Stimulated activated CD4-positive, alpha-beta T cell treated with anti-CD3 and anti-CD28 coated beads, TNF-alpha, amount 100 ng/mL, for 48 hours (primary cell): Measurements from ENCODE around the gene C1QL4.
"Not testable (repeated sequence)": the region's sequence is repeated elsewhere in the genome, so short reads cannot be mapped to it uniquely, and the experiment has no call there.

ENCODE experiments used
- DNase-seq, 3 donors: peaks; one replicate each; pipeline ENCODE4 v3.0.0-alpha.2; 2020; ENCODE audit warnings: low read depth in 3 of 3

Gene C1QL4

GRCh38 chr12:49333778-49334177 is 3.2 kb downstream of the C1QL4 start:
- DNase-seq = not testable (repeated sequence)

DNA sequence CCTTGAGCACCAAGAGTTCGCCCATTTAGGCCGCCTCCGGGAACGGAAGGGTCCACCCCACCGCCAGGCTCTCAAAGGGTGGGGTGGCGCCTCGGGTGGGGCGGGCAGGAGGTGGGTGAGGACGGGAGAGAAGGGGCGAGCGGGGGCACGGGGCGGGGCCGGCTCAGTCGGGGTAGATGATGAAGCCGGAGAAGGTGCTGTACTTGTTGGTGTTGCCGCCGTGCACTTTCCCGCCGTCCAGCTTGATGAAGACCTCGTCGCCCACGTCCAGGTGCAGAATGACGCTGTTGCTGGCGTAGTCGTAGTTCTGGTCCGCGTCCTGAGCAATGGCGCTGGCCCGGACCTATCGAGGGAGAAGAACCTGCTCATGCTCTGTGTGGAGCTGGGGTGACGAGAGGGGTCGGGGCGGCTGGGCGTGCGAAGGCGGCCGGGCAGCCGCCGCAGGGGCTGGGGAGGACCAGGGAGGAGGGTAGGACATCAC is 4.1 kb downstream of the C1QL4 start:
- no peak for DNase-seq

- no peak for DNase-seq
Measured at GRCh38 chr12:49332441-49332861, 4.5 kb downstream of the C1QL4 start.

GRCh38 chr12:49331380-49332222 is 5.4 kb downstream of the C1QL4 start:
- DNase-seq = no peak

DNA sequence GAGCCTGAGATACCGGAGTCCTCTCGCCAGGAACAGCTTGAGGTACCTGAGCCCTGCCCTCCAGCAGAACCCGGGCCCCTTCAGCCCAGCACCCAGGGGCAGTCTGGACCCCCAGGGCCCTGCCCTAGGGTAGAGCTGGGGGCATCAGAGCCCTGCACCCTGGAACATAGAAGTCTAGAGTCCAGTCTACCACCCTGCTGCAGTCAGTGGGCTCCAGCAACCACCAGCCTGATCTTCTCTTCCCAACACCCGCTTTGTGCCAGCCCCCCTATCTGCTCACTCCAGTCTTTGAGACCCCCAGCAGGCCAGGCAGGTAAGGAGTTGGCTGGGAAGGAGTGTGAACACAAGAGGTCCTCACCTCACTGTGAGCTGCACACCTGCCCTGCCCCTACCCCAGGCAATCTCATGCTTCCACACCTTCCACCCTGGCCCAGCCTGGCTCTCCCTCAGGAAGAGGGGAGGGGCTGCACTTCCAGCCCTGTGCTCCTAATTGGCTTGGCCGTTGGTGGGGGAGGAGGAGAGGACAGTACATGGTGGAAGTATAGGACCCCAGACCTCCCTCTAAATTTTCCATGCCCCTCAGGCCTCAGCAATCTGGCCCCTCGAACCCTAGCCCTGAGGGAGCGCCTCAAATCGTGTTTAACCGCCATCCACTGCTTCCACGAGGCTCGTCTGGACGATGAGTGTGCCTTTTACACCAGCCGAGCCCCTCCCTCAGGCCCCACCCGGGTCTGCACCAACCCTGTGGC is 6.2 kb downstream of the C1QL4 start:
- no peak for DNase-seq

DNA sequence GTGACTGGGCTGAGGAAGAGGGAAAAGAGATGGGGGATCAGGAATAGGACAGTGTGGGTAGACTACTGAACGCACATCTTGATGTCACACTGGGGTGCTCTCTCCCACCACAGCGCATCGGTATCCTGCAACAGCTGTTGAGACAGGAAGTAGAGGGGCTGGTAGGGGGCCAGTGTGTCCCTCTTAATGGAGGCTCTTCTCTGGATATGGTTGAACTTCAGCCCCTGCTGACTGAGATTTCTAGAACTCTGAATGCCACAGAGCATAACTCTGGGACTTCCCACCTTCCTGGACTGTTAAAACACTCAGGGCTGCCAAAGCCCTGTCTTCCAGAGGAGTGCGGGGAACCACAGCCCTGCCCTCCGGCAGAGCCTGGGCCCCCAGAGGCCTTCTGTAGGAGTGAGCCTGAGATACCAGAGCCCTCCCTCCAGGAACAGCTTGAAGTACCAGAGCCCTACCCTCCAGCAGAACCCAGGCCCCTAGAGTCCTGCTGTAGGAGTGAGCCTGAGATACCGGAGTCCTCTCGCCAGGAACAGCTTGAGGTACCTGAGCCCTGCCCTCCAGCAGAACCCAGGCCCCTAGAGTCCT is 6.9 kb downstream of the C1QL4 start:
- DNase-seq = no peak

DNA sequence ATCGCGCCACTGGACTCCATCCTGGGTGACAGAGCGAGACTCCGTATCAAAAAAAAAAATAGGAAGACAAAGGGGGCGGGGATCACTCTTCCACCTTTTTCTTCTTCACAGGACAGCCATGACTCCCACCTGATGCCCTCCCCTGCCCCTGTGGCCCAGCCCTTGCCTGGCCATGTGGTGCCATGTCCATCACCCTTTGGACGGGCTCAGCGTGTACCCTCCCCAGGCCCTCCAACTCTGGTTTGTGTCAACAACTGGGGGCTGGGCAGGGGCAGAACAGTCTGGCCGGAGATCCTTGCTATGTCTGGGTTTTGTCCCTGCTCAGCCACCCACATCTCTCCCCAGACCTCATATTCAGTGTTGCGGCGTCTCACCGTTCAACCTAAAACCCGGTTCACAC is 8.2 kb downstream of the C1QL4 start:
- no peak for DNase-seq

- DNase-seq = no peak
Measured at GRCh38 chr12:49327887-49328286, 9.1 kb downstream of the C1QL4 start.

DNA sequence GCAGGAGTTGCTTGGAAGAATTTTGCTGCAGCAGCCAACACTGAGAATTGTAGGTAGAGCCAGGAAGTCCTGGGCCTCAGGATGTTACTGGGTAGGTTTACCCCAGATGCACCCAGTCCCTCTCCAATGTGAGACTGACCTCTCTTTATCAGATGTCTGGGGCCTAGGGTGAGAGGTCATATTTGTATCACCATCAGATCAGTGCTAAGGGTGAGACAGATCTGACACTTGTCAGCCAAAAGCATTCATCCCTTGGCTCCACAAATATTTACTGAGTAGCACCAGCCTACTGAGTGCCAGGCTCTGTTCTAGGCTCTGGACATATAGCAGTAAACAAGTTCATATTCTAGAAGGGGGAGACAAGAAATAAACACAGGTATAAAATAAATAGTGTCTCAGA is 9.6 kb downstream of the C1QL4 start:
- no peak for DNase-seq

DNA sequence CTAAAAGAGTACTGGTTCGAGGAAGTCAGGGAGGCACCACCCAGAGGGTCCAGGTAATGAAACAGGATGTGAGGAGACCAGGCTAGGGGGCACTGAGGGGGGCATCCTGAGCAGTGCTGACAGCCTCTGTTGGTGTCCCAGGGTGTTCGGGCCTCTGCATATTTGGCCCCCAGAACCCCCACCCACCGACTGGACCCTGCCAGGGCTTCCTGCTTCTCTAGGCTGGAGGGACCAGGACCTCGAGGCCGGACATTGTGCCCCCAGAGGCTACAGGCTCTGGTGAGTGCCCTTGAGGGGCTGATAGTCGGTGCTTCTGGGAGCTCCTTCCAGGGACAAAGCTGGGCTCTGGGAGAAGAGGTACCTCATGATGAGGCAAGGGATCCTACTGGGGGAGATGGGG is 11.4 kb downstream of the C1QL4 start:
- DNase-seq = no peak

DNA sequence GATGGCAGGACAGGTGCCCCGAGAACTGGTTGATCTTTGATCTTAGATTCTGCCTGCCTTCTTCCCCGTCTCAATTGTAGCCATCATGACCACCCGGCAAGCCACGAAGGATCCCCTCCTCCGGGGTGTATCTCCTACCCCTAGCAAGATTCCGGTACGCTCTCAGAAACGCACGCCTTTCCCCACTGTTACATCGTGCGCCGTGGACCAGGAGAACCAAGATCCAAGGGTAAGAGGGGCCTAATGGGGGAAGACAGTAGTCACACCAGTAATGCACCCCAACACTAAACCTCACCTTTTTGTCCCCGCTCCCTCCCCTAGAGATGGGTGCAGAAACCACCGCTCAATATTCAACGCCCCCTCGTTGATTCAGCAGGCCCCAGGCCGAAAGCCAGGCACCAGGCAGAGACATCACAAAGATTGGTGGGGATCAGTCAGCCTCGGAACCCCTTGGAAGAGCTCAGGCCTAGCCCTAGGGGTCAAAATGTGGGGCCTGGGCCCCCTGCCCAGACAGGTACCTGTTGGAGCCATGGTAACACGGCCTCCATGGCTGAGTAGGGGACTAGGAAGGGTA is 13.4 kb downstream of the C1QL4 start:
- no peak for DNase-seq

- peak; percentile 94 to 96 (median 96) for DNase-seq
Measured at GRCh38 chr12:49322708-49323523, 14.1 kb downstream of the C1QL4 start, which contains the start of gene TROAP. Gene TROAP, plus strand, starts transcription at chr12:49323255. Its CDS starts 354 bp downstream, at chr12:49323609.

GRCh38 chr12:49322367-49322707 is 14.7 kb downstream of the C1QL4 start:
- no peak for DNase-seq

GRCh38 chr12:49320411-49321103 is 16.4 kb downstream of the C1QL4 start:
- not testable (repeated sequence) for DNase-seq

- not testable (repeated sequence) for DNase-seq
Measured at GRCh38 chr12:49317118-49317517, 19.9 kb downstream of the C1QL4 start.

- DNase-seq = no peak
Measured at GRCh38 chr12:49314811-49315210, 22.2 kb downstream of the C1QL4 start.

- DNase-seq = not testable (repeated sequence)
Measured at GRCh38 chr12:49310451-49311000, 26.5 kb downstream of the C1QL4 start.

GRCh38 chr12:49309386-49309785 is 27.6 kb downstream of the C1QL4 start:
- no peak for DNase-seq

GRCh38 chr12:49305762-49306510 is 31.1 kb downstream of the C1QL4 start:
- DNase-seq = no peak

- DNase-seq = no peak
Measured at GRCh38 chr12:49304161-49304560, 32.8 kb downstream of the C1QL4 start.
